Dermis microvascular lymphatic vessel endothelial cell (primary cell): ENCODE measurements around the gene TYW1. TPM values are rescaled to one million over a fixed set of nuclear protein-coding genes. Genes with fewer than 3 reads are reported as not detected.
"Not testable (repeated sequence)": the region's sequence is repeated elsewhere in the genome, so short reads cannot be mapped to it uniquely, and the experiment has no call there.

ENCODE experiments used
- DNase-seq, 2 donors: peaks; one replicate each; pipeline versions ENCODE4 v3.0.0 to v3.0.0-alpha.2; 2010; ENCODE audit warnings: low read depth in 2 of 2
- total RNA-seq: library from RNA; depleted of rRNA; stranded (reverse); fragments of >200 nt; gene quantifications from 2 replicates; pipeline ENCODE4 v1.2.1, GENCODE V29; 2014

TYW1 gene
- total RNA-seq, 1 donor from 2014 or later: 12.6 TPM

DNA sequence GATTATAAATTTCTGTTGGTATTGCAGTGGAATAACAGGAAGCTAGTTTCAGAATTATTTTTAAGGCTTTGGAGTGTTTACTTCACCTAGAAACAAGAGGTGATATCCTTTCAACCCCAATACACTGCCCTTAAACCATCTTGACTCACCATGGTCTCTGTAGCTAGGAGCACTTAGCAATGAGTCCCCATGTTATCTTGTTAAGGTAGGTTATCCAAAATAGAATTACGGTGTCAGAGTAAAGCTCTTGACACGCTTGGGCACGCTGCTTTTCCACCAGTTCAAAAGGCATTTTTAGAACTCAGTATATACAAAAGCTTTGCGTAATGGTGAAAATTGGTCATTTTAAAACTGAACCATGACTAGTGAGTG lies 46.9 kb downstream of the TYW1 start:
- DNase-seq: peak in 1 of 2 donors; percentile 51

DNA sequence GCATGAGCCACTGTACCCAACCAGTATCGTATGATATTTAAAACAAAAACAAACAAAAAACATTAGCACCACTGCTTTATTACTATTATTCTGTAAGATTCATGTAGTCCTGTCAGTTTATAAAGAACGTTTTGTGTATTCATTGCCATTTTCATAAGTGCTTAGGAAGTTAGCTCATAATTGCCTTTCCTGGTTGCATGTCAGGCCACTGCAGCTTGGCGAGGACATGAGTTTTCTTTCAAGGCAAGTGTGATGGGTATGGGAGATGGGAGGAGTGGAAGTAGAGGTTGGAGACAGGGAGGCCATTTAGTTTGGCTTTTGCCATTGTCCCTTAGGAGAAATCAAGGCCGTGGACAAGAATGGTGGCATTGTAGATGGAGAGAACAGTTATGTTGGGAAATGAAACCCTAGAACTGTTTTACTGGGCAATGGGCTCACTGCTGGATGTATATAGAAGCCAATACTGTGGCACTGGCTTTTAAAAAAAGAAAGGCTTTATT lies 48.9 kb downstream of the TYW1 start:
- DNase-seq: peak in 1 of 2 donors; percentile 40

DNA sequence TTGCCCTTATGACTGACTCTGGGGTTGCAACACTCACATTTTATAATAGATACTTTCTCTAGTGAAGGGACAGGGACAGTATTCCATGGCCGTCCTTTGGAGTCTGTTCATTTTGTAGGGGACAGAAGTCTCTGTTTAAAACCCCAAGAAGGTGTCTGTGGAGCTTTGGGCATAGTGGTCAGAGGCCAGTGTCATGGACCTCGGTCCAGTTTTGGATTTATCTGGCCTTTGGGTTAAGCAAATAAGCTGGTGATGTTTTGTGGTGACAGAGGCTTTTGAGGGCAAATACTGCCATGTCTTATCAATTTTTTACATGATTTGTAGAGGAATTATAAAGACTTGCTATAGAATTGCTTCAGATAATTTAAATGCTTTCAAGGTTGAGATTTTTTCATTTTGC lies 50.2 kb downstream of the TYW1 start:
- DNase-seq: not testable (repeated sequence)

DNA sequence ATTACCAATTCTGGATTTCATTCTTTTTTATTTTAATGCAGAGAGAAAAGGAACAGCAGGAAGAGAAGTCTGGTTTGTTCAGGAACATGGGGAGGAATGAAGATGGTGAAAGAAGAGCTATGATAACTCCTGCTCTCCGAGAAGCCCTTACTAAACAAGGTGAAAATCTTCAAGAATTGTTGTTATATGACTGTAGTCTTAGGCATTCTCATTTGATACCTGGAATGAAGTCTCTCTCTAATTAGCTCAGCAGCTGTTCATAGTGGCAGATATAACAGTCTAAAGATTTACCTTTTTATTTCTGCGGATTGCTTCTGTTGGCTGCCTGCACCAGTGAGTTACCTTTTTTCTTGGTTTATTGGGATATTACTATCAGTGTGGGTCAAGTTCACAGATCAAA lies 53.3 kb downstream of the TYW1 start:
- not testable (repeated sequence) for DNase-seq

DNA sequence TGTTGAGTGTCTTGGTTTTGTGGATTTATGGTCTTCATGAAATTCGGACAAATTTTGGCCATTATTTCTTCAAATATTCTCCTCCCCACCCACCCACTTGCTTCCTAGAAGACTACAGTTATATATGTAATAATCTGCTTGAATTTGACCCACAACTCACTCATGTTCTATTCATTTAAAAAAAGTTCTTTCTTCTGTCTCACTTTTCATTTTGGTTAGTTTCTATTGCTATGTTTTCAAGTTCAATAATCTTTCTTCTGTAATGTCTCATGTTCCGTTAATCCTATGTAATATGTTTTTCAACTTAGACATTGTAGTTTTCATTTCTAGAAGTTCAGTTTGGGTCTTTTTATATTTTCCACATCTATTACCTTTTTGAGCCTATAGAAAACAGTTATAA lies 55.5 kb downstream of the TYW1 start:
- not testable (repeated sequence) for DNase-seq

GRCh38 chr7:67056683-67057082 lies 60.0 kb downstream of the TYW1 start:
- no peak for DNase-seq

DNA sequence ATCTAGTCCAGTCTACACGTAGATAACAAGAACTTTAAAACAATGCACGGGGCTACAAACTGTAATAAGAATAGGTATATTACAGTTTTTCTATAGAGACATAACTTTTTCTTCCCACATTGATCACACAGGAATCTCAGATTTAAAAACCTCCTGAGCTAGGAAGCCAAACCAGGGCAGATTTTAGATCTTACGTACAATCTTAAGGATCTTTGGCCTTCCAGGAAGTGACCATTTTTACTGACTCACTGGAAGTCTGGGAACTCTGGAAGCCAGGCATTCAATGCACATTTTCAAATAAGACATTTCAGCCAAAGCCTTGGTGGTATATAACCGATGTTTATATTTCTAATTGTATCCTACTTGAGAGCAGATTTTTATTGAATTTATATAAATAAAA lies 64.7 kb downstream of the TYW1 start:
- peak in 1 of 2 donors; percentile 20 for DNase-seq

DNA sequence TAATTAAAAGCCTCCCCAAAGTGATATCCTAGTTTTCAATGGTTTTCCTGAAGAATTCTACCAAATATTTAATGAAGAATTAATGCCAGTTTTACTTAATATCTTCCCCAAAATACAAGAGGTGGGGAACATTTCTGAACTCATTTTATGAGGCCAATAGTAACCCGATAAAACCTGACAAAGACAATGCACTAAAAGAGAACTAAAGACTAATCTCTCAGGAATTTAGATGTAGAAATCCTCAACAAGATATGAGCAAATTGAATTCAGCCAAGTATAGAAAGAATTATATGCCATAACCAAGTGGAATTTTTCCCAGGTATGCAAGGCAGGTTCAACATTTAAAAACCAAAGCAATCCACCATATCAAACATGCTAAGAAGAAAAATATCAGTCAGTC lies 66.2 kb downstream of the TYW1 start:
- DNase-seq: not testable (repeated sequence)

DNA sequence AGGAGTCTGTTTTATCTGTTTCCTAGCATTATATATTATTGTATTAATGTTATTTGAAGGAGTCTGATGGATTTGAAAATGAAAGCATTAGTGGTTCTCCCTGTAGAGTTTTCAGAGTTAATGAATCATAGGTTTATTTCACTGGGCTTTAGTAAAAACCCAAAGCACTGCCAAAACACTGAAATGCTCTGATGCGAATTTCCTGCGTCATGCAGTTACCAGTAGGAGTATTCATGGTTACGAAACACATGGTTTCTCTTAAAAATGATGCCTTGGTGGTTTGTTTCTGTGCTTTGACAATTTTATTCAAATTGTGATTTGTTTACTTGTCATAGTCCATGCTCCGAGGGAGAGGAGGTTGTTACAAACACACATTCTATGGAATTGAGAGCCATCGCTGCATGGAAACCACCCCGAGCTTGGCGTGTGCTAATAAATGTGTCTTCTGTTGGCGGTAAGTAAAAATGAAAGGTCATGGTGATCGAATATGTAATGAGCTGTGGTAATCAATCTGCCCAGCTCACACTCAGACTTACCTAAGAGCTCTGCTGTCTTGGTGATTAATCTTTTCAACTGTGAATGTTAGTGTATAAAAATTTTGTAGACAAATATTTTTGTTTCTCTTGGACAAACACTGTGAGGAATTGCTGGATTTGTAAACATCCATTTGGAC lies 70.5 kb downstream of the TYW1 start:
- DNase-seq: not testable (repeated sequence)

GRCh38 chr7:67076120-67076519 lies 79.5 kb downstream of the TYW1 start:
- DNase-seq: not testable (repeated sequence)

GRCh38 chr7:67082880-67083279 lies 86.2 kb downstream of the TYW1 start:
- not testable (repeated sequence) for DNase-seq

- not testable (repeated sequence) for DNase-seq
These were observed 92.6 kb downstream of the TYW1 start for GRCh38 chr7:67089261-67089660.

GRCh38 chr7:67091053-67091452 lies 94.4 kb downstream of the TYW1 start:
- not testable (repeated sequence) for DNase-seq

GRCh38 chr7:67098031-67098430 lies 101.4 kb downstream of the TYW1 start:
- DNase-seq: not testable (repeated sequence)

GRCh38 chr7:67099406-67099805 lies 102.8 kb downstream of the TYW1 start:
- not testable (repeated sequence) for DNase-seq

DNA sequence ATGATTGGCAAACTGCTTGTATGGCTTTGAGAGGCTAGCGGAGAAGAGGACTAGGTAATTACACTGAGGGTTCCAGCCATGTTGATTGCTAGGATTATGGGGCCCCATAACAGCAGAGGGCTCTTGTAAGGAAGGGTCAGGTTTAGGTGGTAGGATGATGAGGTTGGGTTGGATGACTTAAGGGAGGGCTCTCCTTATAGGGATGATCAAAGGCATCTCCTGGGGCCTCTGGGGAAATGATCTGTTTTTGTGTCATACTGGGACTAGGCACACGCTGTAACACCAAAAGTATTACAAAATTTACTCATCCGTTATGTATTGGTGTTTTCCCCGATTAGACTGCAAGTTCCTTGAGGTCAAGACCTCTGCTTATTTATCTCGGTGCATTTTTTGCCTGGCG lies 103.4 kb downstream of the TYW1 start:
- not testable (repeated sequence) for DNase-seq

- DNase-seq: no peak
These were observed 104.3 kb downstream of the TYW1 start for GRCh38 chr7:67100956-67101361.

DNA sequence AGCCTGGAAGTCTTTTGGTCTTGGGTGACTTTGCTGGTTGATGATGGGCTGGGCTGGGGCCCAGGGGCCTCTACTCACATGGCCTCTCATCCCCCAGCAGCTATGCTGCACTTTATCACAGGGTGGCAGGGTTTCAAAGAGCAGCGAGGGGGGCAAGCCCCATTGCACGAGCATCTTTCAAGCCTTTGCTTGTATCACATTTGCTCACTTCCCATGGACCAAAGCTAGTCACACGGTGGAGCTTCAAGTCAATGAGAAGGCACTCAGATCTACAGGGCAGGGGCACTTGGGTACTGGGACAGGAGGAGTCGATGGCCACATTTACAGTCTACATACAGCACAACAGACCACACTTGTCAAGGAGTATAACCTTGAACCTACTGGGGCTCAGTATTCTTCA lies 108.3 kb downstream of the TYW1 start:
- not testable (repeated sequence) for DNase-seq

- no peak for DNase-seq
These were observed 108.7 kb downstream of the TYW1 start for GRCh38 chr7:67105377-67105776.

- not testable (repeated sequence) for DNase-seq
These were observed 109.6 kb downstream of the TYW1 start for GRCh38 chr7:67106255-67106654.

- DNase-seq: not testable (repeated sequence)
These were observed 114.7 kb downstream of the TYW1 start for GRCh38 chr7:67111342-67111741.

DNA sequence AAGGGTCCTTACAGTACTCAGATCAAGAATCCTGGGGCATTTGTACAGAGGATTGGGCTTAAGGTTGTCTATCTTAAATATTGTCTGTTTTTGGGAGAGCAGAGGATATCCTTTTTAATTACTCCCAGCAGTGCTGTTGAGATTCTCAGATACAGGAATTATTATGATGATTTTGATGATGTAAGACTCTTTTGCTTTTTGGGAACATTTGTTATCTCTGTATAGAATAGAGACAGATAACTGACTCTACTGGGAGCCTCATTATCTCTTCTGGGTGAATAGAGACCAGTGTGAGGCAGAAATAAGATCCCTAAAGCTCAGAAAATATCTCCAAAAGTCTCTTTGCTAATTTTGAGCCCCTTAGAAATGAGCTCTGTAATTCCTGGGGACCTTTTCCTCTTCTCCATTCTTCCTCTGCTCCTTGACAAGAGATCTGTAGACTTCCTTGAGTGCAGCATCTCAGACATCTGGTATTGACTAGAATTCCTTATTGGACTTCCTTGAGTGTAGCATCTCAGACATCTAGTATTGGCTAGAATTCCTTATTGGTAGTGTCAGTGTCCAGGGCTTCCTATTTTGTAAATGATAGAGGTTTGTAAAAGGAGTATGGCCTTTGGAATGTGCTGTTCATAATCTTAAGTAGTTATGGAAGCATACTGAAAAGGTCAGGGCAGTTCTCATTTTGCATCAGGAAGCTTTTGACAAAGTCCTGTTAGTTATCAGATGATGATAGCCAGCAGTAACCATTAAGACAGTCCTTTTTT lies 118.0 kb downstream of the TYW1 start:
- not testable (repeated sequence) for DNase-seq

DNA sequence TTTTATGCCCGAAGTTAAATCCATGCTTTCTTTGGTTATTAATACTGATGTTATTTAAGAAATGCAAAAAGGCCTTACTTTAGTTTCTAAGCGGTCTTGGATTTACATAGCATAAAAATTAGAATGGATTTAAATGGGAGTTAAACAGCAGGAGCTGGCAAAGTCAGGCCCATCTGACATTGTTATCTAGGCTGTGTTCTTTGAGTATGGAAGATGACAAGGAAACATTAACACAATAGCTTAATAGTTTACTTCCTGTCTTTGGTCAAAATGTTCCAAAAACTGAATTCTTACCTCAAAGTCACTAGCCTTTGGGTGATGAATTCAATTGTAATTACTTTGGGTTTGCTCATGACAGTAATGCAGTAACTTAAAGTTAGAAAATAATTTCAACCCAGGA lies 123.9 kb downstream of the TYW1 start:
- DNase-seq: peak in 1 of 2 donors; percentile 31
